ENCODE measurements around the gene AGAP1.

AGAP1 gene

DNA sequence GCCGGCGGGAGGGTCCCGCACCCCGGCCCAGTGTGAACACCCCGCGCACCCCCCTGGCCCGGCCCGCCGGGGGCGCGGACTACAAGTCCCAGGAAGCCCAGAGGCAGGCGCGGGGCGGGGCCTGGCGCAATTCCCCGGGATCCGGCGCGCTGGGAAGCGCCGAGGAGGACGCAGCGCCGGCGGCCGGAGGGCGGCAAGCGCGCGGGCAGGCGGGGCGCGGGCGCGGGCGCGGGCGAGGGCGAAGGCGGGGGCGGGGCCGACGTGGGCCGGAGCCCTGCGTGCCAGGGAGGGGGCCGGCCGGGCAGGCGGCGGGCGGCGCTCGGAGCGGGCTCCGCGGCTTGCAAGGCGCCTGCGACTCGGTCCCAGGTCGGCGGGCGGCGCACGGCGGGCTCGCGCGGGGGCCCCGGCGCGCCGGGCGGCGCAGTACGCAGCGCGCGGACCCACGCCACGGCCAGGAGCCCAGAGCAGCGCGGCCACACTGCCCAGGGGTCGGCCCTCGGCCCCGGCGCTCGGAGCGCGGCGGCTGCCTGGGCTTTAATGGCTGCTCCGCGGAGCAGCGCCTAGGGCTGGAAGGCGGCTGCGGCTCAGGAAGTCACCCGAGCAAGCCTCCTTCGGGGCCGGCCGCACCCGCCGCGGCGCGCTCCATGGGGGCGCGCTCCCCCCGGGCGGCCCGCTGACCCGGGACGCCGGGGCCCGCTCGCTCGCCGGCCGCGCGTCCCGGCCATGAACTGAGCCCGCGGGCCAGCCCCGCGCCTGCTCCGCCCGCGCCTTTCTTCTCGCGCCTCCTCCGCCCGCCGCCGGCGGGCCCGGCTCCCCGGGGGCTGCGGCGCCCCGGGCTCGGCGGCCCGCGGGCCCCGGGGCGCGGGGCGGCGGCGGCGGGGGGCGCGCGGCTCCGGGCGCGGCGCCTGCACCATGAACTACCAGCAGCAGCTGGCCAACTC lies at the start of gene AGAP1:
TSS of gene AGAP1 (plus strand) at position 269 of the 941 bp plus-strand sequence.
- no peaks in the 10 kb centered on the region for H3F3A ChIP-seq (ENCODE audit: control insufficient read depth, insufficient read depth)
- TF ChIP-seq CTCF (IDR thresholded peaks at IDR 0.05; ENCODE audit: low read depth, low read length, poor library complexity, severe bottlenecking) (no peak), EZH2phosphoT487 (IDR thresholded peaks at IDR 0.05; ENCODE audit: borderline replicate concordance, low read length) (no peak)
- H3K9me2 ChIP-seq (replicated peaks; ENCODE audit: control insufficient read depth, low read length): no peaks in the 10 kb centered on the region
- no peaks in the 10 kb centered on the region for H3K79me2 ChIP-seq (ENCODE audit: control insufficient read depth, low read length)
- no peaks in the 10 kb centered on the region for H3K27me3 ChIP-seq (ENCODE audit: control insufficient read depth, low read length)
- H3K9me3 ChIP-seq (ENCODE audit: control insufficient read depth, insufficient read depth, low read length): no peaks in the 10 kb centered on the region
- H3K4me2 ChIP-seq (ENCODE audit: low read length): no peak within 1 kb of the TSS
- no peaks in the 10 kb centered on the region for H4K20me1 ChIP-seq (ENCODE audit: control insufficient read depth, insufficient read depth, low read depth, low read length)
- no peaks in the 10 kb centered on the region for H3K36me3 ChIP-seq (ENCODE audit: control insufficient read depth, low read length)
- H3K27ac ChIP-seq (ENCODE audit: low read depth, low read length): no peak within 1 kb of the TSS
- H3K4me3 ChIP-seq (ENCODE audit: low read length): no peak within 1 kb of the TSS
- H3K4me1 ChIP-seq (ENCODE audit: control insufficient read depth, low read length): no peaks in the 10 kb centered on the region

GRCh38 chr2:235444101-235444597 lies 49.7 kb upstream of the AGAP1 start:
- TF ChIP-seq EZH2phosphoT487 (IDR thresholded peaks at IDR 0.05; ENCODE audit: borderline replicate concordance, low read length) (no peak), CTCF (IDR thresholded peaks at IDR 0.05; ENCODE audit: low read depth, low read length, poor library complexity, severe bottlenecking) (no peak)
- H3K9me2 ChIP-seq (replicated peaks; ENCODE audit: control insufficient read depth, low read length): no peaks in the 10 kb centered on the region
- H3K79me2 ChIP-seq (ENCODE audit: control insufficient read depth, low read length): no peaks in the 10 kb centered on the region
- no peaks in the 10 kb centered on the region for H3F3A ChIP-seq (ENCODE audit: control insufficient read depth, insufficient read depth)
- H3K4me1 ChIP-seq (ENCODE audit: control insufficient read depth, low read length): no peaks in the 10 kb centered on the region
- H3K4me2 ChIP-seq (ENCODE audit: low read length): no peak overlapping the region
- H3K36me3 ChIP-seq (ENCODE audit: control insufficient read depth, low read length): no peaks in the 10 kb centered on the region
- no peaks in the 10 kb centered on the region for H3K9me3 ChIP-seq (ENCODE audit: control insufficient read depth, insufficient read depth, low read length)
- no peak overlapping the region for H3K27ac ChIP-seq (ENCODE audit: low read depth, low read length)
- H4K20me1 ChIP-seq (ENCODE audit: control insufficient read depth, insufficient read depth, low read depth, low read length): no peaks in the 10 kb centered on the region
- H3K27me3 ChIP-seq (ENCODE audit: control insufficient read depth, low read length): no peaks in the 10 kb centered on the region
- H3K4me3 ChIP-seq (ENCODE audit: low read length): no peak overlapping the region

GRCh38 chr2:235445116-235445515 lies 48.7 kb upstream of the AGAP1 start:
- no peak for TF ChIP-seq CTCF (IDR thresholded peaks at IDR 0.05; ENCODE audit: low read depth, low read length, poor library complexity, severe bottlenecking)
- TF ChIP-seq EZH2phosphoT487 (IDR thresholded peaks at IDR 0.05; ENCODE audit: borderline replicate concordance, low read length): no peak
- H3K79me2 ChIP-seq (ENCODE audit: control insufficient read depth, low read length): no peaks in the 10 kb centered on the region
- no peak overlapping the region for H3K27ac ChIP-seq (ENCODE audit: low read depth, low read length)
- H3K9me3 ChIP-seq (ENCODE audit: control insufficient read depth, insufficient read depth, low read length): no peaks in the 10 kb centered on the region
- no peaks in the 10 kb centered on the region for H3K27me3 ChIP-seq (ENCODE audit: control insufficient read depth, low read length)
- H3K4me1 ChIP-seq (ENCODE audit: control insufficient read depth, low read length): no peaks in the 10 kb centered on the region
- no peaks in the 10 kb centered on the region for H3K36me3 ChIP-seq (ENCODE audit: control insufficient read depth, low read length)
- H3K4me2 ChIP-seq (ENCODE audit: low read length): no peak overlapping the region
- no peaks in the 10 kb centered on the region for H4K20me1 ChIP-seq (ENCODE audit: control insufficient read depth, insufficient read depth, low read depth, low read length)
- H3F3A ChIP-seq (ENCODE audit: control insufficient read depth, insufficient read depth): no peaks in the 10 kb centered on the region
- H3K9me2 ChIP-seq (replicated peaks; ENCODE audit: control insufficient read depth, low read length): no peaks in the 10 kb centered on the region
- H3K4me3 ChIP-seq (ENCODE audit: low read length): no peak overlapping the region

Measured in DOHH2 (cell line).